DOHH2 (cell line): ENCODE data around the gene SULF2.

Experiments used
- H3F3A ChIP-seq: fragments of 200-600 bp; sonication (generic), shearing (Covaris generic); 2 replicates; pipeline ENCODE4 v1.6.0; 2016; ENCODE audit warnings: antibody characterized with exemption, mild to moderate bottlenecking; ENCODE audit not compliant: control insufficient read depth, insufficient read depth
- H3K27ac ChIP-seq: fragments of 200-600 bp; sonication (generic); 2 replicates; pipeline ENCODE4 v1.5.1; 2014; ENCODE audit warnings: low read depth, mild to moderate bottlenecking, low read length, moderate library complexity
- H3K27me3 ChIP-seq: fragments of 200-600 bp; sonication (generic); 2 replicates; pipeline ENCODE4 v1.6.1; 2014; ENCODE audit warnings: mild to moderate bottlenecking, low read length, mixed read lengths; ENCODE audit not compliant: control insufficient read depth
- H3K36me3 ChIP-seq: fragments of 200-600 bp; sonication (generic); 2 replicates; pipeline ENCODE4 v1.6.1; 2014; ENCODE audit warnings: mild to moderate bottlenecking, low read length, moderate library complexity, mixed read lengths; ENCODE audit not compliant: control insufficient read depth
- H3K4me1 ChIP-seq: fragments of 200-600 bp; sonication (generic); 2 replicates; pipeline ENCODE4 v1.6.1; 2014; ENCODE audit warnings: mild to moderate bottlenecking, low read length, mixed read lengths; ENCODE audit not compliant: control insufficient read depth
- H3K4me2 ChIP-seq: fragments of 200-600 bp; sonication (generic); 2 replicates; pipeline ENCODE4 v1.6.0; 2014; ENCODE audit warnings: mild to moderate bottlenecking, low read length, moderate library complexity
- H3K4me3 ChIP-seq: fragments of 200-600 bp; sonication (generic); 2 replicates; pipeline ENCODE4 v1.5.1; 2014; ENCODE audit warnings: mild to moderate bottlenecking, low read length, mixed read lengths
- H3K79me2 ChIP-seq: fragments of 200-600 bp; sonication (generic); 2 replicates; pipeline ENCODE4 v1.6.1; 2014; ENCODE audit warnings: mild to moderate bottlenecking, low read length, mixed read lengths; ENCODE audit not compliant: control insufficient read depth
- H3K9me2 ChIP-seq: fragments of 200-600 bp; sonication (generic); replicated peaks from 2 replicates; pipeline ENCODE4 v1.6.1; 2014; ENCODE audit warnings: mild to moderate bottlenecking, low read length, mixed read lengths; ENCODE audit not compliant: control insufficient read depth
- H3K9me3 ChIP-seq: fragments of 200-600 bp; sonication (generic); 2 replicates; pipeline ENCODE4 v1.6.1; 2014; ENCODE audit warnings: antibody characterized with exemption, low read length, mixed read lengths; ENCODE audit not compliant: control insufficient read depth, insufficient read depth
- H4K20me1 ChIP-seq: fragments of 200-600 bp; sonication (generic); 2 replicates; pipeline ENCODE4 v1.6.0; 2014; ENCODE audit warnings: low read depth, mild to moderate bottlenecking, antibody characterized with exemption, low read length, moderate library complexity; ENCODE audit not compliant: control insufficient read depth, insufficient read depth
- CTCF ChIP-seq: fragments of 200-600 bp; sonication (generic); IDR thresholded peaks from one replicate; pipeline ENCODE4 v1.5.1; 2014; ENCODE audit warnings: antibody characterized with exemption, mild to moderate bottlenecking, low read depth, low read length; ENCODE audit not compliant: poor library complexity, severe bottlenecking
- EZH2phosphoT487 ChIP-seq: fragments of 200-600 bp; sonication (generic); IDR thresholded peaks from 2 replicates; pipeline ENCODE4 v1.6.1; 2017; ENCODE audit warnings: borderline replicate concordance, mild to moderate bottlenecking, antibody characterized with exemption, low read length, moderate library complexity, mixed read lengths

The SULF2 gene

GRCh38 chr20:47777220-47777619 lies 8.1 kb downstream of the SULF2 start:
- Histone ChIP-seq H4K20me1 (no peaks in the 10 kb centered on the region), H3K4me1 (no peaks in the 10 kb centered on the region), H3K4me3 (no peak overlapping the region), H3K4me2 (no peak overlapping the region), H3K9me3 (no peaks in the 10 kb centered on the region), H3K79me2 (no peaks in the 10 kb centered on the region), H3K27ac (no peak overlapping the region), H3K9me2 (no peaks in the 10 kb centered on the region), H3K36me3 (no peaks in the 10 kb centered on the region), H3K27me3 (peaks cover 6% of the 10 kb centered on the region; the same call in 1 of the 2 replicates), H3F3A (no peaks in the 10 kb centered on the region)
- TF ChIP-seq EZH2phosphoT487: no peak
- no peak for TF ChIP-seq CTCF

GRCh38 chr20:47776639-47777038 lies 8.6 kb downstream of the SULF2 start:
- H3K27ac ChIP-seq: no peak overlapping the region
- no peak overlapping the region for H3K4me2 ChIP-seq
- TF ChIP-seq CTCF: no peak
- TF ChIP-seq EZH2phosphoT487: no peak
- no peaks in the 10 kb centered on the region for H3K9me3 ChIP-seq
- peaks cover 6% of the 10 kb centered on the region; the same call in 1 of the 2 replicates for H3K27me3 ChIP-seq
- H4K20me1 ChIP-seq: no peaks in the 10 kb centered on the region
- no peak overlapping the region for H3K4me3 ChIP-seq
- H3K4me1 ChIP-seq: no peaks in the 10 kb centered on the region
- no peaks in the 10 kb centered on the region for H3F3A ChIP-seq
- H3K79me2 ChIP-seq: no peaks in the 10 kb centered on the region
- H3K9me2 ChIP-seq: no peaks in the 10 kb centered on the region
- H3K36me3 ChIP-seq: no peaks in the 10 kb centered on the region

- H3K9me2 ChIP-seq: no peaks in the 10 kb centered on the region
- H3F3A ChIP-seq: no peaks in the 10 kb centered on the region
- no peaks in the 10 kb centered on the region for H4K20me1 ChIP-seq
- no peak overlapping the region for H3K27ac ChIP-seq
- peaks cover 6% of the 10 kb centered on the region; the same call in 1 of the 2 replicates for H3K27me3 ChIP-seq
- H3K9me3 ChIP-seq: no peaks in the 10 kb centered on the region
- no peak overlapping the region for H3K4me2 ChIP-seq
- H3K4me3 ChIP-seq: no peak overlapping the region
- H3K4me1 ChIP-seq: no peaks in the 10 kb centered on the region
- no peaks in the 10 kb centered on the region for H3K79me2 ChIP-seq
- no peak for TF ChIP-seq CTCF
- TF ChIP-seq EZH2phosphoT487: no peak
- H3K36me3 ChIP-seq: no peaks in the 10 kb centered on the region
These were observed 9.4 kb downstream of the SULF2 start for GRCh38 chr20:47775841-47776240.
